Right lobe of liver (tissue), 4 donors: Measurements from ENCODE around the gene SAMD8.

Experiments
- CTCF ChIP-seq, 4 donors: fragments of 200-600 bp in 3 of 4; fragments of 450-650 bp in 1 of 4; IDR thresholded peaks; one replicate each; pipeline versions ENCODE4 v1.5.1 to v1.8.0; 2016 to 2022; ENCODE audit warnings: antibody characterized with exemption in 4 of 4, mild to moderate bottlenecking in 2 of 4
- POLR2A ChIP-seq: fragments of 450-650 bp; IDR thresholded peaks from one replicate; pipeline ENCODE4 v1.6.1; 2017; ENCODE audit warnings: antibody characterized with exemption, mild to moderate bottlenecking
- donor health status: DM: no; HTN: no; CAD: no.
- donor health status: DM: no; HTN: no; CAD: no.
- donor health status: DM: no; HTN: yes; CAD: no.

DNA sequence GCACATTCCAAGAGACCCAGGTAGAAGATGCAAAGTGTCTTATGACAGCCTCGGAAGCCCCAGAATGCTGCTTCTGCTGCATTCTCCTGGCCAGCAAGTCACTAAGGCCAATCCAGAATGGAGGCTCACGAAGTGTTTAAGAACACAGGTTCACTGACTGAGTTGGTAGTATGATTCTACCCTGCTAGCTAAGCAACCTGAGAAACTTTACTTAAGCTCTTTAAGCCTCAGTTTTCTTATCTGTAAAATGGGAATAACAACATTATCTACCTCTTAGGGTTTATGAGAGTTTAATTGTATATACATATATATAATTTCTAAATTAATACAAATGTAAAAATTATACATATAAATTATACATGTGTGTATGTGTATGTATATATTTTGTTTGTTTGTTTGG lies 22.8 kb upstream of the SAMD8 start:
- TF ChIP-seq CTCF (IDR thresholded peaks at IDR 0.05) (no peak), POLR2A (no peak)
